Measurements from ENCODE around the gene IRF5.

The IRF5 gene

GRCh38 chr7:128906766-128907559, 30.8 kb upstream of the IRF5 start:
- DNase-seq (ENCODE audit: low read depth), result no peak
- TF ChIP-seq, protein P1, sequence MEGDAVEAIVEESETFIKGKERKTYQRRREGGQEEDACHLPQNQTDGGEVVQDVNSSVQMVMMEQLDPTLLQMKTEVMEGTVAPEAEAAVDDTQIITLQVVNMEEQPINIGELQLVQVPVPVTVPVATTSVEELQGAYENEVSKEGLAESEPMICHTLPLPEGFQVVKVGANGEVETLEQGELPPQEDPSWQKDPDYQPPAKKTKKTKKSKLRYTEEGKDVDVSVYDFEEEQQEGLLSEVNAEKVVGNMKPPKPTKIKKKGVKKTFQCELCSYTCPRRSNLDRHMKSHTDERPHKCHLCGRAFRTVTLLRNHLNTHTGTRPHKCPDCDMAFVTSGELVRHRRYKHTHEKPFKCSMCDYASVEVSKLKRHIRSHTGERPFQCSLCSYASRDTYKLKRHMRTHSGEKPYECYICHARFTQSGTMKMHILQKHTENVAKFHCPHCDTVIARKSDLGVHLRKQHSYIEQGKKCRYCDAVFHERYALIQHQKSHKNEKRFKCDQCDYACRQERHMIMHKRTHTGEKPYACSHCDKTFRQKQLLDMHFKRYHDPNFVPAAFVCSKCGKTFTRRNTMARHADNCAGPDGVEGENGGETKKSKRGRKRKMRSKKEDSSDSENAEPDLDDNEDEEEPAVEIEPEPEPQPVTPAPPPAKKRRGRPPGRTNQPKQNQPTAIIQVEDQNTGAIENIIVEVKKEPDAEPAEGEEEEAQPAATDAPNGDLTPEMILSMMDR (IDR thresholded peaks at IDR 0.05; ENCODE audit: insufficient read depth, low read depth, low read length, missing control alignments), result no peak
- H3K4me3 ChIP-seq (ENCODE audit: low read length), result no peak overlapping the region

DNA sequence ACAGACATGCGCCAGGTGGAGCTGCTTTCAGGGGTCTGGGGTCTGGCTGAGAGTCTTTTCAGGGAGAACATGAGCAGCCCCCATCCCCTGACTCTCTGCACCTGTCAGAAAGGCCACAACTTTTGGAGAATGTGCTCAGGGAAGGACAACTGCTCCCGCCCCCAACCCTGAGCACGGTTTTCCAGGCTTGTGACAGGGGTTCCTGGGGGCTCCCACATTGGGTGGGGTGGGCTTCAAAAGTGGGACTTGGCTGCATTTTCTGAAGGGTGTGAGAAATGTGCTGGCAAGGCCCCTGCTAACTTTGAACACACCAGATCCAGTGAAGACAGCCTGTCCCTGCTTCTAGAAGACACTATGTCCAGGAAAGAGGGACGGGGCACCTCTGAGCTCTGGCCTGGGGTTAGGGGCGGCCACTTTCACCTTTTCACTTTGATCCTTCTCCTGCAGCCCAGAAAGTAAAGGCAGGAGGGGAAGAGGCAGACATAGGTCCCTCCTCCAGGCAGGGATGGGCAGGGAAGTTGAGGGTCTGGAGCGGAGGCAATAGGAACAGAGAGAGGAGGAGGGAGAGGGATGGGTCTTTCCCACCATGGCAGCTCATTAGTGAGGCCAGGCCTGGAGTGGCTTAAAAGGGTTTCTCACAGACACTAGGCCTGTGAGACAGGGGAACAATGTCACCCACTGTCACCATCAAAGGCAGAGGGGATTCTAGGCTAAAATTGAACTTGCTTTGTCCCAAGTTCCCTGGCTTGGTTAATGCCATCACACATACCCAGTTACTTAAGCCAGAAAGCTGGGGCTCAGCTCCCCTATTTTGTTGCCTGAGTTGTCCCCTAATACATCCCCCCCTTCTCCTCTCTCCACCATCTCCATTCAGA, 28.7 kb upstream of the IRF5 start:
- no peak for DNase-seq (ENCODE audit: low read depth)
- TF ChIP-seq, protein P1 (IDR thresholded peaks at IDR 0.05; ENCODE audit: insufficient read depth, low read depth, low read length, missing control alignments), result no peak
- no peak overlapping the region for H3K4me3 ChIP-seq (ENCODE audit: low read length)

GRCh38 chr7:128909625-128910568, 27.8 kb upstream of the IRF5 start:
- peak overlapping the region; percentile 29 for H3K4me3 ChIP-seq (ENCODE audit: low read length)
- peak; percentile 58 for DNase-seq (ENCODE audit: low read depth)

GRCh38 chr7:128910569-128910945, 27.2 kb upstream of the IRF5 start, which contains the start of gene KCP:
KCP (minus strand) TSS chr7:128910709; CDS start chr7:128910676, 33 bp downstream.
- TF ChIP-seq, protein P1 (IDR thresholded peaks at IDR 0.05; ENCODE audit: insufficient read depth, low read depth, low read length, missing control alignments), result no peak
- no peak for DNase-seq (ENCODE audit: low read depth)
- H3K4me3 ChIP-seq (ENCODE audit: low read length), result peak within 1 kb of the TSS; percentile 29

More at GRCh38 chr7:128909625-128910568, 27.8 kb upstream of the IRF5 start:
- TF ChIP-seq, protein P1 (IDR thresholded peaks at IDR 0.05; ENCODE audit: insufficient read depth, low read depth, low read length, missing control alignments), result no peak

GRCh38 chr7:128911423-128912031, 26.2 kb upstream of the IRF5 start:
- no peak for DNase-seq (ENCODE audit: low read depth)

More at GRCh38 chr7:128911423-128912031, 26.2 kb upstream of the IRF5 start:
- H3K4me3 ChIP-seq (ENCODE audit: low read length), result no peak overlapping the region
- TF ChIP-seq, protein P1 (IDR thresholded peaks at IDR 0.05; ENCODE audit: insufficient read depth, low read depth, low read length, missing control alignments), result no peak

All from epithelial cell of esophagus (primary cell).